Measurements from ENCODE around the gene SPNS2. TPM values are rescaled to one million over a fixed set of nuclear protein-coding genes. Genes with fewer than 3 reads are reported as not detected.

The SPNS2 gene
- total RNA-seq, 1 experiment from 2014 or later: 0.33 TPM

GRCh38 chr17:4519361-4519788 is 20.7 kb downstream of the SPNS2 start:
- no peak overlapping the region for H3K18ac ChIP-seq (ENCODE audit: insufficient read length, low read depth, low read length)
- no peak overlapping the region for H3K27ac ChIP-seq (ENCODE audit: insufficient read length, low read depth, low read length)
- no peak overlapping the region for H3K9ac ChIP-seq (ENCODE audit: extremely low read depth, insufficient read length, low read length)
- H3K27me3 Mint-ChIP-seq (ENCODE audit: low read depth): peaks cover 52% of the 10 kb centered on the region
- H3K36me3 Mint-ChIP-seq (ENCODE audit: insufficient read depth in 1 of 3, low read depth in 3 of 3): no peaks in the 10 kb centered on the region
- H4K91ac ChIP-seq (ENCODE audit: insufficient read length, low read depth, low read length): no peak overlapping the region
- H4K20me1 ChIP-seq (ENCODE audit: control insufficient read depth, insufficient read depth, insufficient read length): no peaks in the 10 kb centered on the region
- no peaks in the 10 kb centered on the region for H3K27me3 ChIP-seq (ENCODE audit: insufficient read depth, low read length)
- no peak overlapping the region for H3K4ac ChIP-seq (ENCODE audit: low read depth, low read length)
- no peak overlapping the region for H3K4me2 ChIP-seq (ENCODE audit: insufficient read depth, insufficient read length, low read length)
- H2AK5ac ChIP-seq (ENCODE audit: insufficient read length, low read length): no peak overlapping the region
- H3K27ac Mint-ChIP-seq: no peak overlapping the region
- no CpG with 5 or more reads among the region's 14 CpGs for WGBS (ENCODE audit: extremely low coverage, insufficient read length, low lambda C conversion rate)
- TF ChIP-seq CTCF (conservative IDR thresholded peaks at IDR 0.05): no peak
- no peaks in the 10 kb centered on the region for H3K23me2 ChIP-seq (ENCODE audit: insufficient read length, low read depth, low read length, poor library complexity, severe bottlenecking)
- H3K4me3 Mint-ChIP-seq: no peak overlapping the region
- H3K79me2 ChIP-seq (ENCODE audit: insufficient read depth, low read length): no peaks in the 10 kb centered on the region
- no peak overlapping the region for H3K56ac ChIP-seq (ENCODE audit: insufficient read length, low read depth, low read length)
- H3K4me1 Mint-ChIP-seq: peaks cover 3 to 18% of the 10 kb centered on the region in 2 experiments; a peak in 3 of 4 replicates
- H3K4me1 ChIP-seq (ENCODE audit: insufficient read depth, low read length): no peaks in the 10 kb centered on the region
- no peak overlapping the region for H2BK15ac ChIP-seq (ENCODE audit: low read depth, low read length)
- H3K9me3 Mint-ChIP-seq: no peaks in the 10 kb centered on the region
- H3K79me1 ChIP-seq (ENCODE audit: insufficient read depth, low read depth, low read length, poor library complexity, severe bottlenecking): no peaks in the 10 kb centered on the region
- no peak for DNase-seq
- H3K9me3 ChIP-seq (ENCODE audit: control insufficient read depth, low read depth, low read length): no peaks in the 10 kb centered on the region
- no peak overlapping the region for H2BK5ac ChIP-seq (ENCODE audit: insufficient read length, low read length)
- H3T11ph ChIP-seq (ENCODE audit: low read length): no peak overlapping the region
- H2BK120ac ChIP-seq (ENCODE audit: low read depth, low read length, poor library complexity, severe bottlenecking): no peak overlapping the region
- H2BK12ac ChIP-seq (ENCODE audit: insufficient read length, low read depth, low read length): no peak overlapping the region
- H3K14ac ChIP-seq (ENCODE audit: insufficient read depth, low read length): no peak overlapping the region; the same call in 1 of the 2 replicates
- H4K8ac ChIP-seq (replicated peaks; ENCODE audit: insufficient read length, low read depth, low read length): no peak overlapping the region
- H3K23ac ChIP-seq (ENCODE audit: insufficient read length, low read depth, low read length): no peak overlapping the region
- H2BK20ac ChIP-seq (ENCODE audit: low read depth, low read length, poor library complexity, severe bottlenecking): no peak overlapping the region
- H4K5ac ChIP-seq (ENCODE audit: insufficient read length, low read depth, low read length): no peak overlapping the region
- H2AFZ ChIP-seq (ENCODE audit: low read length): no peak overlapping the region
